ENCODE measurements around the gene RS1.

DNA sequence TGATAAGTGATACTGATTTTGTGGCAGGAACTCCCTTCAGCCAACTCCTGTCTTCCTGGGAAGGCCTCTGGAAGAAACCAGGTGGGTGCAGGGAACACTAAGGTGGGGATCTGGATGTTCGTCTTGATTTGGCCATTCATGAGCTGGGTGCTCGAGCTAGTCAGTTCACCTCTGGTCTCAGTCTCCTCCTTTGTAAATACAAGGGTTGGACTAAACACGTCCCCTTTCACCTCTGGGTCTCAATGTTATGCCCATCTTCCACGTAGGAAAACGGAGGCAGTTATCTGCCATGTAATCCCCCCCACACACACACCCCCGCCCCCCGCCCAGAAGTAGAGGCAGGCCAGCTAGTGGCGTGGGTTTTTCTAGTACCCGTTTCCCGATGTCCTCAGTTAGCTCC lies 4.1 kb upstream of the RS1 start:
- TF ChIP-seq, protein P1, sequence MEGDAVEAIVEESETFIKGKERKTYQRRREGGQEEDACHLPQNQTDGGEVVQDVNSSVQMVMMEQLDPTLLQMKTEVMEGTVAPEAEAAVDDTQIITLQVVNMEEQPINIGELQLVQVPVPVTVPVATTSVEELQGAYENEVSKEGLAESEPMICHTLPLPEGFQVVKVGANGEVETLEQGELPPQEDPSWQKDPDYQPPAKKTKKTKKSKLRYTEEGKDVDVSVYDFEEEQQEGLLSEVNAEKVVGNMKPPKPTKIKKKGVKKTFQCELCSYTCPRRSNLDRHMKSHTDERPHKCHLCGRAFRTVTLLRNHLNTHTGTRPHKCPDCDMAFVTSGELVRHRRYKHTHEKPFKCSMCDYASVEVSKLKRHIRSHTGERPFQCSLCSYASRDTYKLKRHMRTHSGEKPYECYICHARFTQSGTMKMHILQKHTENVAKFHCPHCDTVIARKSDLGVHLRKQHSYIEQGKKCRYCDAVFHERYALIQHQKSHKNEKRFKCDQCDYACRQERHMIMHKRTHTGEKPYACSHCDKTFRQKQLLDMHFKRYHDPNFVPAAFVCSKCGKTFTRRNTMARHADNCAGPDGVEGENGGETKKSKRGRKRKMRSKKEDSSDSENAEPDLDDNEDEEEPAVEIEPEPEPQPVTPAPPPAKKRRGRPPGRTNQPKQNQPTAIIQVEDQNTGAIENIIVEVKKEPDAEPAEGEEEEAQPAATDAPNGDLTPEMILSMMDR (IDR thresholded peaks at IDR 0.05): no peak
- no peak for TF ChIP-seq POLR2A (IDR thresholded peaks at IDR 0.05)
- TF ChIP-seq EP300 (IDR thresholded peaks at IDR 0.05): no peak
